Suprapubic skin (tissue), 4 donors: Measurements from ENCODE around the gene SDC4. TPM values are rescaled to one million over a fixed set of nuclear protein-coding genes. Genes with fewer than 3 reads are reported as not detected.

Experiments used
- DNase-seq, 2 donors: peaks; one replicate each; pipeline ENCODE4 v3.0.0-alpha.2; 2019; ENCODE audit warnings: low spot score in 2 of 2
- H3K27ac ChIP-seq: fragments of 200-600 bp; sonication (generic); one replicate; pipeline ENCODE4 v1.5.1; 2019
- H3K27me3 ChIP-seq: fragments of 200-600 bp; sonication (generic); one replicate; pipeline ENCODE4 v1.5.1; 2019
- H3K36me3 ChIP-seq: fragments of 200-600 bp; sonication (generic); one replicate; pipeline ENCODE4 v1.5.1; 2019
- H3K4me1 ChIP-seq: fragments of 200-600 bp; sonication (generic); one replicate; pipeline ENCODE4 v1.5.1; 2019
- H3K4me3 ChIP-seq: fragments of 200-600 bp; sonication (generic); one replicate; pipeline ENCODE4 v1.5.1; 2019; ENCODE audit warnings: mild to moderate bottlenecking
- H3K9me3 ChIP-seq: fragments of 200-600 bp; sonication (generic); one replicate; pipeline ENCODE4 v1.5.1; 2019
- EP300 ChIP-seq: sonication (generic); formaldehyde crosslinking; IDR thresholded peaks from one replicate; pipeline ENCODE4 v1.6.1; 2017; ENCODE audit warnings: antibody characterized with exemption
- POLR2A ChIP-seq, 2 donors: fragments of 450-650 bp; IDR thresholded peaks; one replicate each; pipeline ENCODE4 v1.6.1; 2017; ENCODE audit warnings: antibody characterized with exemption in 2 of 2, mild to moderate bottlenecking in 2 of 2, moderate library complexity in 2 of 2
- POLR2AphosphoS5 ChIP-seq, 3 donors: sonication (generic); formaldehyde crosslinking; IDR thresholded peaks; one replicate each; pipeline ENCODE4 v1.6.1; 2017; ENCODE audit warnings: antibody characterized with exemption in 3 of 3
- WGBS: methylation state at CpG from one replicate; pipeline ENCODE4 v1.1.5; 2018; 5-methylcytosine and 5-hydroxymethylcytosine counted together
- total RNA-seq, 4 donors: library from RNA; depleted of rRNA; stranded (reverse); fragments of >200 nt; gene quantifications; one replicate each; pipeline ENCODE4 v1.1.0, GENCODE V29; 2016
- TF ChIP-seq, protein P1 (sequence below), 2 donors: fragments of 200-600 bp in 1 of 2; fragments of 450-650 bp in 1 of 2; sonication (generic) in 1 of 2; IDR thresholded peaks; one replicate each; pipeline ENCODE4 v1.5.1; 2016 to 2019; ENCODE audit warnings: antibody characterized with exemption in 2 of 2, mild to moderate bottlenecking in 1 of 2, moderate library complexity in 1 of 2

SDC4 gene
- total RNA-seq, 4 donors from 2014 or later, result 156 to 255 (median 216) TPM

DNA sequence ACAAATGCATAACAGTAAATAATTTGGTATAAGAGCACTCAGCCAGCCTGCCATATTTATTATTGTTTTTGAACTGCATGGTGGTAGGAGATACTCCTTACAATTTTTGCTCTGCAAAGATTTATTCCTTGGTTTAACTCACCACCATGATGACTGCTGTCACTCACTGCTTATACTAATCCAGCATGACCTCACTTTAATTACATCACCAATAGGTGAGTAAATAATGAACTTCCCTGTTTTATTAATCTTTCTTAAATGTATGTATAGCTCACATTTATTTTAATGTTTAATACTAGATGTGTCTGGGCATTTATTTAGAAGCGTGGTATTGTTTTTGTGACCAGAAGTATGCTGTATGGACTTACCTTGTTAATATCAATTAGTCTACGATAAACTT is 42.7 kb upstream of the SDC4 start:
- WGBS, result 95% methylated on average over 2 of the region's 2 CpGs
- peaks cover 4% of the 10 kb centered on the region for H3K36me3 ChIP-seq
- DNase-seq, result no peak
- no peak for TF ChIP-seq POLR2AphosphoS5 (IDR thresholded peaks at IDR 0.05)
- TF ChIP-seq, protein P1, sequence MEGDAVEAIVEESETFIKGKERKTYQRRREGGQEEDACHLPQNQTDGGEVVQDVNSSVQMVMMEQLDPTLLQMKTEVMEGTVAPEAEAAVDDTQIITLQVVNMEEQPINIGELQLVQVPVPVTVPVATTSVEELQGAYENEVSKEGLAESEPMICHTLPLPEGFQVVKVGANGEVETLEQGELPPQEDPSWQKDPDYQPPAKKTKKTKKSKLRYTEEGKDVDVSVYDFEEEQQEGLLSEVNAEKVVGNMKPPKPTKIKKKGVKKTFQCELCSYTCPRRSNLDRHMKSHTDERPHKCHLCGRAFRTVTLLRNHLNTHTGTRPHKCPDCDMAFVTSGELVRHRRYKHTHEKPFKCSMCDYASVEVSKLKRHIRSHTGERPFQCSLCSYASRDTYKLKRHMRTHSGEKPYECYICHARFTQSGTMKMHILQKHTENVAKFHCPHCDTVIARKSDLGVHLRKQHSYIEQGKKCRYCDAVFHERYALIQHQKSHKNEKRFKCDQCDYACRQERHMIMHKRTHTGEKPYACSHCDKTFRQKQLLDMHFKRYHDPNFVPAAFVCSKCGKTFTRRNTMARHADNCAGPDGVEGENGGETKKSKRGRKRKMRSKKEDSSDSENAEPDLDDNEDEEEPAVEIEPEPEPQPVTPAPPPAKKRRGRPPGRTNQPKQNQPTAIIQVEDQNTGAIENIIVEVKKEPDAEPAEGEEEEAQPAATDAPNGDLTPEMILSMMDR (IDR thresholded peaks at IDR 0.05), result no peak
- H3K4me1 ChIP-seq, result no peaks in the 10 kb centered on the region
- H3K27ac ChIP-seq, result no peak overlapping the region
- no peak overlapping the region for H3K4me3 ChIP-seq
- no peaks in the 10 kb centered on the region for H3K9me3 ChIP-seq
- no peaks in the 10 kb centered on the region for H3K27me3 ChIP-seq

DNA sequence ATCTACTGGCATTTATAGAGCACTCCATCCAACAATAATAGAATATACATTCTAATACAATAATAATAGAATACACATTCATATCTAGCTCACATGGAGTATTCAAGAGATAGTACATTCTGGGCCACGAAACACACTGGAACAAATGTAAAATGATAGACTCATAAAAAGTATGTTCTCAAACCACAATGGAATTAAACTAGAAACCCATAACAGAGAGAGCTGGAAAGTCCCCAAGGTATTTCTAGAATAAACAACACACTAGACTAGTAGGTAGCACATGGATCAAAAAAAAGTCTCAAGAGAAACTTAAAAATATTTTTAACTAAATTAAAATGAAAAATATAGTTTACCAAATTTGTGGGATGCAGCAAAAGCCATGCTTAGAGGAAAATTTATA is 39.0 kb upstream of the SDC4 start:
- no peak for DNase-seq
- Histone ChIP-seq H3K36me3 (no peaks in the 10 kb centered on the region), H3K27me3 (no peaks in the 10 kb centered on the region), H3K4me3 (no peak overlapping the region), H3K9me3 (no peaks in the 10 kb centered on the region), H3K4me1 (no peaks in the 10 kb centered on the region), H3K27ac (no peak overlapping the region)
- WGBS, result 87% methylated on average over 1 of the region's 1 CpG
- TF ChIP-seq POLR2AphosphoS5 (IDR thresholded peaks at IDR 0.05) (no peak), POLR2A (IDR thresholded peaks at IDR 0.05) (no peak), EP300 (no peak)
- TF ChIP-seq, protein P1 (IDR thresholded peaks at IDR 0.05), result no peak

DNA sequence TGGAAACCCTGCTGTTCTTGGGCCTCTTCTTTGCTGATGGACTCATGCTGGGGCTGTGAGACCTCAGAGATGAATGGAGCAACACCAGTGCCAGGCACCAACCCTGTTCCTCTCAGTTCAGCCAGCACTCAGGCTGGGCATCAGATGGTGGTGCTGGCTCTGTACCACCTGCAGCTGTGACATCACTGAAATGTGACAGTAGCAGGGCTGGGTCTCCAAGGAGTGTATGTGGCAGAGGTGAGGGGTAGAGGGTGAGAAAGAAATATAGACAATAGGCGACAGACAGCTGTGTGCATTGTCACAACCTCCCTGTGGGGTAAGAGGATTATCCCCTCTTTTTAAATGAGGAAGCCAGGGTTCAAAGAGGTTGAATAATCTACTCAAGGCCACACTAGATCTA is 30.0 kb upstream of the SDC4 start, which contains the start of gene TP53TG5:
Gene TP53TG5, minus strand, starts transcription at position 135 of the 400 bp plus-strand sequence. Its CDS starts 89 bp downstream, at position 46.
- WGBS, result 91% methylated on average over 1 of the region's 1 CpG
- H3K4me1 ChIP-seq, result peaks cover 7% of the 10 kb centered on the region
- no peak within 1 kb of the TSS for H3K4me3 ChIP-seq
- no peak within 1 kb of the TSS for H3K27ac ChIP-seq
- DNase-seq, result no peak
- TF ChIP-seq, protein P1 (IDR thresholded peaks at IDR 0.05), result no peak
- TF ChIP-seq POLR2A (IDR thresholded peaks at IDR 0.05) (no peak), POLR2AphosphoS5 (IDR thresholded peaks at IDR 0.05) (no peak), EP300 (no peak)
- H3K9me3 ChIP-seq, result no peaks in the 10 kb centered on the region
- H3K36me3 ChIP-seq, result no peaks in the 10 kb centered on the region
- no peaks in the 10 kb centered on the region for H3K27me3 ChIP-seq

DNA sequence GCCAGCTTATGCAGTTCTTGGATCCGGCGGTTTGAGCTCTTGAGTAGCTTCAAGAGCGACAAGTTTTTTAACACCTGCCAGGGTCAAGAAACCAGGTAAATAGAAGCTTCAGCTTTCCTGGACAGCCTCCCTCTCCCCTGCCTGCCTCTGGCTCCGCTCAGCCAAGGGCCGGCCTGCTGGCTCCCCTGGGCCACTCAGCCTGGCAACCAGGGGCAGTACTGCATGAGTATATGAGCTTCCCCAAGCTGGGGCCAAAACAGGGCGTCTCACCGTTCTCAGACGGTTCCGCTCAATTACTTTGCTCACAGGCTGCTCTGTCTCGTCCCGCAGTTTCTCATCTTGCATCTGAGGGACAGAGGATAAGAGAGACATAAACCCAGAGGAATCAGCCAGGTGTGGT is 29.0 kb upstream of the SDC4 start:
- Histone ChIP-seq H3K36me3 (no peaks in the 10 kb centered on the region), H3K27me3 (no peaks in the 10 kb centered on the region), H3K9me3 (no peaks in the 10 kb centered on the region), H3K4me3 (no peak overlapping the region), H3K4me1 (peaks cover 16% of the 10 kb centered on the region), H3K27ac (no peak overlapping the region)
- WGBS, result 86% methylated on average over 11 of the region's 11 CpGs
- no peak for DNase-seq
- TF ChIP-seq POLR2A (IDR thresholded peaks at IDR 0.05), result no peak
- TF ChIP-seq EP300, result no peak
- TF ChIP-seq, protein P1 (IDR thresholded peaks at IDR 0.05), result no peak
- no peak for TF ChIP-seq POLR2AphosphoS5 (IDR thresholded peaks at IDR 0.05)

DNA sequence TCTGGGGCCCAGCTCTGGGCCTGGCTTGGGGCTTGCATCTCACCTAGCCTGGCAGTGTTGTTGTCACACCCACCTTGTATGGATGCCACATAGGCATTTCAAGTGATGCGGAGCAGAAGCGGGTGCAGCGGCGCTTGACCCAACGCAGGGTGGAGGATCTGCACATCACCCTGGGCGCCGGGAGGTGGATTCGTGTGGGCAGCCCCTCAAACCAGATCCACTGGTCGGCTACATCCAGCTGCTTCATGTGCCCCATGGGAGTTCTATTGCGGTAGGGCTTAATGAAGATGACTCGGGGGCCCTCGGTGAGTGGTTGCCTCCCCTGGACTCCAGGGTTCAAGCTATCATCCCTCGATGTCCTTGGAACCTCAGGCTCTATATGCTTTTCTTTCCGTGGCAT is 26.7 kb upstream of the SDC4 start:
- Histone ChIP-seq H3K9me3 (no peaks in the 10 kb centered on the region), H3K27ac (no peak overlapping the region), H3K4me3 (no peak overlapping the region), H3K4me1 (peaks cover 17% of the 10 kb centered on the region), H3K27me3 (no peaks in the 10 kb centered on the region), H3K36me3 (no peaks in the 10 kb centered on the region)
- no peak for DNase-seq
- TF ChIP-seq POLR2A (IDR thresholded peaks at IDR 0.05), result no peak
- TF ChIP-seq EP300, result no peak
- TF ChIP-seq, protein P1 (IDR thresholded peaks at IDR 0.05), result no peak
- WGBS, result 92% methylated on average over 14 of the region's 14 CpGs
